BLaER1 (cell line): Measurements from ENCODE around the gene RNF151.
"Not testable (repeated sequence)": the region's sequence is repeated elsewhere in the genome, so short reads cannot be mapped to it uniquely, and the experiment has no call there.

Source experiments
- H3K27ac ChIP-seq: shearing (Covaris generic); formaldehyde crosslinking; 2 replicates; pipeline ENCODE4 v1.8.1; 2022
- H3K27me3 ChIP-seq: shearing (Covaris generic); formaldehyde crosslinking; 2 replicates; pipeline ENCODE4 v1.8.1; 2022
- H3K36me3 ChIP-seq: shearing (Covaris generic); formaldehyde crosslinking; 2 replicates; pipeline ENCODE4 v1.8.1; 2022
- H3K4me1 ChIP-seq: shearing (Covaris generic); formaldehyde crosslinking; 2 replicates; pipeline ENCODE4 v1.8.1; 2022
- H3K4me2 ChIP-seq: shearing (Covaris generic); formaldehyde crosslinking; 2 replicates; pipeline ENCODE4 v1.8.1; 2022
- H3K4me3 ChIP-seq: shearing (Covaris generic); formaldehyde crosslinking; 2 replicates; pipeline ENCODE4 v1.8.1; 2022
- H3K9ac ChIP-seq: shearing (Covaris generic); formaldehyde crosslinking; 2 replicates; pipeline ENCODE4 v1.8.1; 2022
- H3K9me3 ChIP-seq: shearing (Covaris generic); formaldehyde crosslinking; 2 replicates; pipeline ENCODE4 v1.8.1; 2022
- H4K20me1 ChIP-seq: shearing (Covaris generic); formaldehyde crosslinking; 2 replicates; pipeline ENCODE4 v1.8.1; 2022
- Cebpa-rat ChIP-seq: shearing (Covaris generic); IDR thresholded peaks from 2 replicates; pipeline ENCODE4 v1.8.1; 2022

The RNF151 gene

GRCh38 chr16:1944612-1945199 is 21.9 kb upstream of the RNF151 start:
- Histone ChIP-seq H3K27ac (no peak overlapping the region), H3K4me2 (no peak overlapping the region), H3K9me3 (no peaks in the 10 kb centered on the region), H3K4me1 (peaks cover 37% of the 10 kb centered on the region), H3K4me3 (no peak overlapping the region), H3K9ac (no peak overlapping the region), H3K27me3 (peaks cover 10% of the 10 kb centered on the region; the same call in 1 of the 2 replicates), H4K20me1 (peaks cover 30% of the 10 kb centered on the region), H3K36me3 (no peaks in the 10 kb centered on the region)
- no peak for TF ChIP-seq Cebpa-rat

DNA sequence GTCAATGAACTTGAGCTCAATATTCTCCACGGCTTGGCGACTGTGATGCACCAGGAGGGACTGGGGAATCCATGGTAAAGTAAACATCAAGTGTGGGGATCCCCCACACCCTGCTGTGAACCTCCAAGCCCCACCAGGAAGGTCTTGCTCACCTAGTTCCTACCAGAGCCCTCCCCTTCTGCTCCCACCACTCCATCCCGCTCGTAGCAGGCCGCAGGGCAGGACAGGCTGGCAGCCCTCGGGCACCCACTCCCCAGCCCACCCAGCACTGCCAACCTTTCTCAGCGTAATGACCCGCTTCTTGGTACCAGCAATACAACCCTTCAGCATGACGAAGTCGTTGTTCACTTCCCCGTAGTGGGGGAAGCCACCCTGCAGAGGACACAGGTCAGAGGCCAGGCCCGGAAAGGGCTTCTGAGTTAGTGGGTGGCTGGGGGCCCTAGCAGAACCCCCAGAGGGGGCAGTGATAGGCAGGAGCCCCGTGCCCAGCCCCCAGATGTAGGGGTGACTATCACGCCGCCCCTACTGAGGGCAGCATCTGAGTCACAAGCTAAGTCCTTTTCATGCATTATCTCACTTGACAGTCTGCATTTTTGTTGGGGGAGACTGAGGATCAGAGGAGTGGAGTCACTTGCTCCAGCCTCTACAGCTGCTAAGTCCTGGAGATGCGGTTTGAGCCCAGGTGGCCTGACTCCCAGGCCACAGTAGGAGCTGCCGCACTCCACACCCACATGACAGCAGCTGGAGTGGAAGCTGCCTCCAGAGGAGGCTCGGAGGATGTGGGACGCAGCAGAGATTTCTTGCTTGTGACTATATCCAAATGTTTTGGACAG is 20.9 kb upstream of the RNF151 start:
- Histone ChIP-seq H3K4me3 (no peak overlapping the region), H3K4me2 (no peak overlapping the region), H3K9me3 (no peaks in the 10 kb centered on the region), H4K20me1 (peaks cover 19% of the 10 kb centered on the region), H3K9ac (no peak overlapping the region), H3K4me1 (peaks cover 27% of the 10 kb centered on the region), H3K27ac (no peak overlapping the region), H3K36me3 (no peaks in the 10 kb centered on the region), H3K27me3 (peaks cover 10% of the 10 kb centered on the region; the same call in 1 of the 2 replicates)
- no peak for TF ChIP-seq Cebpa-rat

- no peaks in the 10 kb centered on the region for H3K36me3 ChIP-seq
- no peaks in the 10 kb centered on the region for H3K9me3 ChIP-seq
- H3K4me2 ChIP-seq: no peak overlapping the region
- peaks cover 17% of the 10 kb centered on the region for H3K4me1 ChIP-seq
- H4K20me1 ChIP-seq: peaks cover 9% of the 10 kb centered on the region
- H3K27ac ChIP-seq: no peak overlapping the region
- H3K9ac ChIP-seq: no peak overlapping the region
- no peak for TF ChIP-seq Cebpa-rat
- no peak overlapping the region for H3K4me3 ChIP-seq
- H3K27me3 ChIP-seq: peaks cover 9% of the 10 kb centered on the region; the same call in 1 of the 2 replicates
These were observed 19.9 kb upstream of the RNF151 start for GRCh38 chr16:1946495-1947368.

DNA sequence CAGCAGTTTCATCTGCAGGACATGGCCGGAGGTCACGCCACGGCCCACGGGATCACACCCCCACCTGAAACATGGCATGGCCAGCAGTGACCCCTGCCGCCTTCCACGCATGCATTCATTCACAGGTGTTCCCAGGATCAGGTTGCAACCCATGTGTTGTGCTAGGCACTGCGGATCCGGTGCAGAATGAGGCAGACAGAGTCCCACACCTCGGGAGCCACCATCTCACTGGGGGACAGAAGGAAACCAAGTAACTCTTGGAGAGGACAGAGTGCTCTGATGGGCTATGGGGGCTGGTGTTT is 19.3 kb upstream of the RNF151 start:
- Histone ChIP-seq H3K9ac (no peak overlapping the region), H3K27ac (no peak overlapping the region), H3K9me3 (no peaks in the 10 kb centered on the region), H3K36me3 (no peaks in the 10 kb centered on the region), H3K27me3 (peaks cover 3% of the 10 kb centered on the region; the same call in 1 of the 2 replicates), H3K4me2 (no peak overlapping the region), H3K4me3 (no peak overlapping the region), H4K20me1 (peaks cover 4% of the 10 kb centered on the region), H3K4me1 (peaks cover 11% of the 10 kb centered on the region)
- no peak for TF ChIP-seq Cebpa-rat

DNA sequence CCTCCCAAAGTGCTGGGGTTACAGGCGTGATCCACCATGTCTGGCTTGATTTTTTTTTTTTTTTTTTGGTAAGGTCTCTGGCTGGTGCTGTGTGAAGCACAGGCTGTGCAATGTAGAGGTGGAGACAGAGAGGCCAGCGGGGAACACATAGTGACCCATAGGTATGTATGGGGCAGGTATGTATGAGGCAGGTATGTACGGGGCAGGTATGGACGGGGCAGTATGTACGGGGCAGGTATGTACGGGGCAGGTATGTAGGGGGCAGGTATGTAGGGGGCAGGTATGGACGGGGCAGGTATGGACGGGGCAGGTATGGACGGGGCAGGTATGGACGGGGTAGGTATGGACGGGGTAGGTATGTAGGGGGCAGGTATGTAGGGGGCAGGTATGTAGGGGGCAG is 17.1 kb upstream of the RNF151 start:
- Histone ChIP-seq H3K9me3 (no peaks in the 10 kb centered on the region), H3K4me1 (no peaks in the 10 kb centered on the region), H3K27ac (no peak overlapping the region), H4K20me1 (no peaks in the 10 kb centered on the region), H3K9ac (no peak overlapping the region), H3K4me3 (no peak overlapping the region), H3K27me3 (no peaks in the 10 kb centered on the region), H3K36me3 (no peaks in the 10 kb centered on the region), H3K4me2 (no peak overlapping the region)
- TF ChIP-seq Cebpa-rat: no peak

DNA sequence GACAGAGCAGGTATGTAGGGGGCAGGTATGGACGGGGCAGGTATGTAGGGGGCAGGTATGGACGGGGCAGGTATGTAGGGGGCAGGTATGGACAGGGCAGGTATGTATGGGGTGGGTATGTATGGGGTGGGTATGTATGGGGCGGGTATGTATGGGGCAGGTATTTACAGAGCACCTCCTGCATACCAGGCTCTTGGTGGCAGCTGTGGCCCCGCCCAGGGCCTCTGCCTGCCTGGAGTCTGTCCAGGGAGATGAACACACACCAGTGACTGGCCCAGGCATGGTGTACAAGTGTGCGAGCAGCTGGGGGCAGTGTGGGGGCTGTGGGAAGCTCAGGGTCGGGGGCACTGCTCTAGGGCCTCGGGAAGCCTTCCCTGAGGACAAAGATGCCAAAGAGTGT is 16.6 kb upstream of the RNF151 start:
- no peak for TF ChIP-seq Cebpa-rat
- H3K4me3 ChIP-seq: no peak overlapping the region
- no peaks in the 10 kb centered on the region for H3K27me3 ChIP-seq
- H3K4me1 ChIP-seq: no peaks in the 10 kb centered on the region
- H3K36me3 ChIP-seq: no peaks in the 10 kb centered on the region
- H4K20me1 ChIP-seq: no peaks in the 10 kb centered on the region
- no peaks in the 10 kb centered on the region for H3K9me3 ChIP-seq
- H3K4me2 ChIP-seq: no peak overlapping the region
- no peak overlapping the region for H3K9ac ChIP-seq
- no peak overlapping the region for H3K27ac ChIP-seq

- Histone ChIP-seq H3K9me3 (no peaks in the 10 kb centered on the region), H3K4me2 (no peak overlapping the region), H3K36me3 (no peaks in the 10 kb centered on the region), H3K9ac (no peak overlapping the region), H3K4me3 (no peak overlapping the region), H3K27me3 (no peaks in the 10 kb centered on the region), H3K27ac (no peak overlapping the region), H4K20me1 (no peaks in the 10 kb centered on the region), H3K4me1 (no peaks in the 10 kb centered on the region)
- TF ChIP-seq Cebpa-rat: no peak
These were observed 16.1 kb upstream of the RNF151 start for GRCh38 chr16:1950559-1950958.

GRCh38 chr16:1953734-1954133 is 12.9 kb upstream of the RNF151 start:
- H3K9me3 ChIP-seq: no peaks in the 10 kb centered on the region
- H3K36me3 ChIP-seq: no peaks in the 10 kb centered on the region
- no peaks in the 10 kb centered on the region for H4K20me1 ChIP-seq
- TF ChIP-seq Cebpa-rat: no peak
- no peak overlapping the region for H3K27ac ChIP-seq
- H3K9ac ChIP-seq: no peak overlapping the region
- H3K4me3 ChIP-seq: no peak overlapping the region
- H3K27me3 ChIP-seq: no peaks in the 10 kb centered on the region
- no peaks in the 10 kb centered on the region for H3K4me1 ChIP-seq
- H3K4me2 ChIP-seq: no peak overlapping the region

- Histone ChIP-seq H3K4me1 (peaks cover 24% of the 10 kb centered on the region), H4K20me1 (peaks cover 25% of the 10 kb centered on the region), H3K36me3 (peaks cover 16% of the 10 kb centered on the region)
- not testable (repeated sequence) for H3K4me3 ChIP-seq, H3K9me3 ChIP-seq, H3K9ac ChIP-seq, H3K27ac ChIP-seq, H3K4me2 ChIP-seq, H3K27me3 ChIP-seq
These were observed 9.1 kb upstream of the RNF151 start for GRCh38 chr16:1957434-1958142.

DNA sequence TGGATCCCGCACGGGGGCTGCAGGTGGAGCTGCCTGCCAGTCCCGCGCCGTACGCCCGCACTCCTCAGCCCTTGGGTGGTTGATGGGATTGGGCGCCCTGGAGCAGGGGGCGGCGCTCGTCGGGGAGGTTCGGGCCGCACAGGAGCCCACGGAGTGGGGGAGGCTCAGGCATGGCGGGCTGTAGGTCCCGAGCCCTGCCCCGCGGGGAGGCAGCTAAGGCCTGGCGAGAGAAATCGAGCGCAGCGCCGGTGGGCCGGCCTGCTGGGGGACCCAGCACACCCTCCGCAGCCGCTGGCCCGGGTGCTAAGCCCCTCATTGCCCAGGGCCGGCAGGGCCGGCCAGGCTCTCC is 8.5 kb upstream of the RNF151 start:
- not testable (repeated sequence) for H3K27ac ChIP-seq, H3K4me2 ChIP-seq, H3K9ac ChIP-seq, H3K9me3 ChIP-seq, H3K4me3 ChIP-seq, H3K27me3 ChIP-seq
- Histone ChIP-seq H4K20me1 (peaks cover 31% of the 10 kb centered on the region), H3K4me1 (peaks cover 29% of the 10 kb centered on the region), H3K36me3 (peaks cover 21% of the 10 kb centered on the region)
